OCI-LY7 (cell line): Measurements from ENCODE around the gene SLC6A12.

Experiments used
- CTCF ChIP-seq: fragments of 200-600 bp; sonication (generic); conservative IDR thresholded peaks from 2 replicates; pipeline ENCODE4 v1.5.1; 2014; ENCODE audit warnings: mild to moderate bottlenecking, antibody characterized with exemption, low read length, moderate library complexity, mixed read lengths
- EZH2phosphoT487 ChIP-seq: fragments of 200-600 bp; sonication (generic); IDR thresholded peaks from 2 replicates; pipeline ENCODE4 v1.6.1; 2018; ENCODE audit warnings: low read depth, borderline replicate concordance, mild to moderate bottlenecking, mixed run types, antibody characterized with exemption, low read length, moderate library complexity, mixed read lengths

- TF ChIP-seq CTCF (no peak), EZH2phosphoT487 (no peak)
Measured at GRCh38 chr12:203462-204260, 10.3 kb downstream of the SLC6A12 start.
